Measurements from ENCODE around the gene TLE6. TPM values are rescaled to one million over a fixed set of nuclear protein-coding genes. Genes with fewer than 3 reads are reported as not detected.

The TLE6 gene
- total and polyA plus RNA-seq, 4 donors, result 0.47 to 2.8 (median 1.2) TPM

DNA sequence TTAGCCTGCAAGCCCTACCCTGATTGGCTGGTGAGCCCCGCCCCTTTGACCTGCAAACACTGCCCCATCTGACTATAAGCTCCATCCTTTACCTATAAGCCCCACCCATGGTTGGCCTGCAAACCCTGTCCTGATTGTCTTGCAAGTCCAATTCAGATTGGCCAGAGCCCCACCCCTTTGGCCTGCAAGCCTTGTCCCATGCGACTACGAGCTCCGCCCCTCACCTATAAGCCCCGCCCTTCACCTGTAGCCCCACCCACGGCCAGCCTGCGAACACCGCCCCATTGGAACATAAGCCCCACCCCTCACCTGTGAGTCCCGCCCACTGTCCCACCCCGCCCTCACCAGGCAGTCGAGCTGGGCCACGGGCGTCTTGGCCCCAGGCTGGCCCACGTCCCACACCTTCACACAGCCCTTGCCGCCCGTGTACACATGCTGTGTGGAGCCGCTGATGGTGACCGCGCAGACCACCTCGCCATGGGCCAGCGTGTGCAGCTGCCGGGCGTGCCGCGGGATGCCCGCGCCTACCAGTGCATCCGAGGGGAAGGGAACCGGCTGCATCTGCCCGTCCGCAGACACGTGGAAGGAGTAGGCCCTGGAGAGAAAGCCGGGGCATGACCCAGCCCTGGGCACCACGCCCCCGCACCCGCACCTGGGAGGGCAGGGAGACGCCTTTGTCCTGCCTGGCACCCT lies 28.9 kb downstream of the TLE6 start:
- no peak for TF ChIP-seq RXRA (IDR thresholded peaks at IDR 0.05)
- TF ChIP-seq, protein P1, sequence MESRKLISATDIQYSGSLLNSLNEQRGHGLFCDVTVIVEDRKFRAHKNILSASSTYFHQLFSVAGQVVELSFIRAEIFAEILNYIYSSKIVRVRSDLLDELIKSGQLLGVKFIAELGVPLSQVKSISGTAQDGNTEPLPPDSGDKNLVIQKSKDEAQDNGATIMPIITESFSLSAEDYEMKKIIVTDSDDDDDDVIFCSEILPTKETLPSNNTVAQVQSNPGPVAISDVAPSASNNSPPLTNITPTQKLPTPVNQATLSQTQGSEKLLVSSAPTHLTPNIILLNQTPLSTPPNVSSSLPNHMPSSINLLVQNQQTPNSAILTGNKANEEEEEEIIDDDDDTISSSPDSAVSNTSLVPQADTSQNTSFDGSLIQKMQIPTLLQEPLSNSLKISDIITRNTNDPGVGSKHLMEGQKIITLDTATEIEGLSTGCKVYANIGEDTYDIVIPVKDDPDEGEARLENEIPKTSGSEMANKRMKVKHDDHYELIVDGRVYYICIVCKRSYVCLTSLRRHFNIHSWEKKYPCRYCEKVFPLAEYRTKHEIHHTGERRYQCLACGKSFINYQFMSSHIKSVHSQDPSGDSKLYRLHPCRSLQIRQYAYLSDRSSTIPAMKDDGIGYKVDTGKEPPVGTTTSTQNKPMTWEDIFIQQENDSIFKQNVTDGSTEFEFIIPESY (IDR thresholded peaks at IDR 0.05), result no peak
- TF ChIP-seq, protein P2, sequence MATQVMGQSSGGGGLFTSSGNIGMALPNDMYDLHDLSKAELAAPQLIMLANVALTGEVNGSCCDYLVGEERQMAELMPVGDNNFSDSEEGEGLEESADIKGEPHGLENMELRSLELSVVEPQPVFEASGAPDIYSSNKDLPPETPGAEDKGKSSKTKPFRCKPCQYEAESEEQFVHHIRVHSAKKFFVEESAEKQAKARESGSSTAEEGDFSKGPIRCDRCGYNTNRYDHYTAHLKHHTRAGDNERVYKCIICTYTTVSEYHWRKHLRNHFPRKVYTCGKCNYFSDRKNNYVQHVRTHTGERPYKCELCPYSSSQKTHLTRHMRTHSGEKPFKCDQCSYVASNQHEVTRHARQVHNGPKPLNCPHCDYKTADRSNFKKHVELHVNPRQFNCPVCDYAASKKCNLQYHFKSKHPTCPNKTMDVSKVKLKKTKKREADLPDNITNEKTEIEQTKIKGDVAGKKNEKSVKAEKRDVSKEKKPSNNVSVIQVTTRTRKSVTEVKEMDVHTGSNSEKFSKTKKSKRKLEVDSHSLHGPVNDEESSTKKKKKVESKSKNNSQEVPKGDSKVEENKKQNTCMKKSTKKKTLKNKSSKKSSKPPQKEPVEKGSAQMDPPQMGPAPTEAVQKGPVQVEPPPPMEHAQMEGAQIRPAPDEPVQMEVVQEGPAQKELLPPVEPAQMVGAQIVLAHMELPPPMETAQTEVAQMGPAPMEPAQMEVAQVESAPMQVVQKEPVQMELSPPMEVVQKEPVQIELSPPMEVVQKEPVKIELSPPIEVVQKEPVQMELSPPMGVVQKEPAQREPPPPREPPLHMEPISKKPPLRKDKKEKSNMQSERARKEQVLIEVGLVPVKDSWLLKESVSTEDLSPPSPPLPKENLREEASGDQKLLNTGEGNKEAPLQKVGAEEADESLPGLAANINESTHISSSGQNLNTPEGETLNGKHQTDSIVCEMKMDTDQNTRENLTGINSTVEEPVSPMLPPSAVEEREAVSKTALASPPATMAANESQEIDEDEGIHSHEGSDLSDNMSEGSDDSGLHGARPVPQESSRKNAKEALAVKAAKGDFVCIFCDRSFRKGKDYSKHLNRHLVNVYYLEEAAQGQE (IDR thresholded peaks at IDR 0.05), result no peak
- TF ChIP-seq CTCF (IDR thresholded peaks at IDR 0.05; ENCODE audit: low read depth, low read length, missing input control), result no peak
- no peak for TF ChIP-seq TAF1 (conservative IDR thresholded peaks at IDR 0.05)
- TF ChIP-seq, protein P3, sequence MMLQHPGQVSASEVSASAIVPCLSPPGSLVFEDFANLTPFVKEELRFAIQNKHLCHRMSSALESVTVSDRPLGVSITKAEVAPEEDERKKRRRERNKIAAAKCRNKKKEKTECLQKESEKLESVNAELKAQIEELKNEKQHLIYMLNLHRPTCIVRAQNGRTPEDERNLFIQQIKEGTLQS (IDR thresholded peaks at IDR 0.05), result no peak
- TF ChIP-seq HNF4A (conservative IDR thresholded peaks at IDR 0.05), result no peak
- no peak for TF ChIP-seq FOXA1 (IDR thresholded peaks at IDR 0.05)
- TF ChIP-seq EGR1 (IDR thresholded peaks at IDR 0.05; ENCODE audit: low read depth in 2 of 2), result no peak
- TF ChIP-seq HNF4G (IDR thresholded peaks at IDR 0.05), result no peak
- TF ChIP-seq RAD21 (IDR thresholded peaks at IDR 0.05), result no peak
- no peak for TF ChIP-seq GABPA (IDR thresholded peaks at IDR 0.05 in 1 of 2, conservative IDR thresholded peaks at IDR 0.05 in 1 of 2)
- TF ChIP-seq MAX (IDR thresholded peaks at IDR 0.05), result no peak
- no peak for TF ChIP-seq JUND (IDR thresholded peaks at IDR 0.05)
- no peak for TF ChIP-seq SP1 (IDR thresholded peaks at IDR 0.05)
- no peak for TF ChIP-seq YY1 (IDR thresholded peaks at IDR 0.05)
- no peak for TF ChIP-seq NR2F2 (IDR thresholded peaks at IDR 0.05)
- TF ChIP-seq FOXA2 (IDR thresholded peaks at IDR 0.05), result no peak

More for the DNA sequence above, 28.9 kb downstream of the TLE6 start:
- Histone ChIP-seq H3K4me1 (ENCODE audit: control insufficient read depth in 4 of 4, insufficient read depth in 4 of 4, low read length in 3 of 4) (no peaks in the 10 kb centered on the region), H3K27ac (ENCODE audit: low read depth in 1 of 2, low read length in 2 of 2) (no peak overlapping the region), H3K4me3 (ENCODE audit: low read depth in 1 of 3, low read length in 3 of 3) (no peak overlapping the region), H3K27me3 (ENCODE audit: control insufficient read depth in 4 of 4, insufficient read depth in 4 of 4, low read length in 3 of 4) (no peaks in the 10 kb centered on the region), H3K9me3 (ENCODE audit: control insufficient read depth in 4 of 4, low read length in 3 of 4) (no peaks in the 10 kb centered on the region), H3K9ac (ENCODE audit: low read depth in 1 of 2, low read length in 2 of 2) (no peak overlapping the region), H3K36me3 (ENCODE audit: control insufficient read depth in 4 of 4, insufficient read depth in 3 of 4, low read depth in 1 of 4, low read length in 3 of 4) (peaks cover 0 to 17% (median 4%) of the 10 kb centered on the region in 4 donors)
- DNase-seq (ENCODE audit: low spot score), result no peak
- 90% methylated on average over 37 of the region's 37 CpGs for WGBS

Data from liver (tissue), 9 donors.